Fibroblast of pulmonary artery (primary cell): Measurements from ENCODE around the gene IL33.
A peak's percentile ranks its signal among the peaks of the same experiment; 100 is the strongest.

Experiments used
- DNase-seq: peaks from one replicate; pipeline ENCODE4 v3.0.0-alpha.2; 2010; ENCODE audit warnings: low read depth
- H3K4me3 ChIP-seq: replicated peaks from 2 replicates; pipeline ENCODE4 v1.5.1; 2011; ENCODE audit warnings: low read depth, mild to moderate bottlenecking, control low read depth, low read length, moderate library complexity
- TF ChIP-seq, protein P1 (sequence below): IDR thresholded peaks from 2 replicates; pipeline ENCODE4 v1.5.1; 2011; ENCODE audit warnings: mild to moderate bottlenecking, control low read depth, low read length, inconsistent platforms; ENCODE audit errors: missing control alignments

The IL33 gene

DNA sequence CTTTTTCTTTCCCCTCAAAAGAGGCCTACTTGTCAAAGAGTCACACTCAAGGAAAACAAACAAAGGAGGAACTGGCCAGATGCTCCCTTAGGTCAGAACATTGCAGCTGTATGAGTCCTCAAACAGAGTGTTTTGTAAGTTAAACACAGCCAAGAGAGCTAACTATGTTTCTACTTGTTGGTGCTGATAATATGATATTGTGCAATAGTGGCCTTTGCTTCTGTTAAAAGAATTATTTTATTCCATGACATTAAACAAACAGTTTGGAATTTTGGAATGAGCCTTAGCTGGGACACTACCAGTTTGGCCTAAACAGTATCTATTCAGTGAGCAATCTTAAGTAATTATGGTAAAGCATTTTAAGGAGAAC is 56.6 kb downstream of the IL33 start:
- peak; percentile 97 for DNase-seq
- H3K4me3 ChIP-seq, result no peak overlapping the region
- TF ChIP-seq, protein P1, sequence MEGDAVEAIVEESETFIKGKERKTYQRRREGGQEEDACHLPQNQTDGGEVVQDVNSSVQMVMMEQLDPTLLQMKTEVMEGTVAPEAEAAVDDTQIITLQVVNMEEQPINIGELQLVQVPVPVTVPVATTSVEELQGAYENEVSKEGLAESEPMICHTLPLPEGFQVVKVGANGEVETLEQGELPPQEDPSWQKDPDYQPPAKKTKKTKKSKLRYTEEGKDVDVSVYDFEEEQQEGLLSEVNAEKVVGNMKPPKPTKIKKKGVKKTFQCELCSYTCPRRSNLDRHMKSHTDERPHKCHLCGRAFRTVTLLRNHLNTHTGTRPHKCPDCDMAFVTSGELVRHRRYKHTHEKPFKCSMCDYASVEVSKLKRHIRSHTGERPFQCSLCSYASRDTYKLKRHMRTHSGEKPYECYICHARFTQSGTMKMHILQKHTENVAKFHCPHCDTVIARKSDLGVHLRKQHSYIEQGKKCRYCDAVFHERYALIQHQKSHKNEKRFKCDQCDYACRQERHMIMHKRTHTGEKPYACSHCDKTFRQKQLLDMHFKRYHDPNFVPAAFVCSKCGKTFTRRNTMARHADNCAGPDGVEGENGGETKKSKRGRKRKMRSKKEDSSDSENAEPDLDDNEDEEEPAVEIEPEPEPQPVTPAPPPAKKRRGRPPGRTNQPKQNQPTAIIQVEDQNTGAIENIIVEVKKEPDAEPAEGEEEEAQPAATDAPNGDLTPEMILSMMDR, result no peak

DNA sequence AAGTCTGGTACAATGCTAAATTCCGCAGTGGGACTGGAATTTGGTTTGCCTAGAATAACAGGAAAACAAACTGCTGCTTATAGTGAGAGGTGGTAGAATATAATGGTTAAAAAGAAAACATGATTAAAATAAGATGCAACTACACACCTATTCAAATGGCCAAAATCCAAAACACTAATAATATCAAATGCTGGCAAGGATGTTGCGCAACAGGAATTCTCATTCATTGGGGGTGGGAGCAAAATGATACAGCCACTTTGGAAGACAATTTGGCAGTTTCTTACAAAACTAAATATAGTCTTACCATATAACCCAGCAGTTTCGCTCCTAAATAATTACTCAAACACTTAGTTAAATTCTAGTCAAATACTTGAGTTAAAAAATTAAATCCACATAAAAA is 61.8 kb downstream of the IL33 start:
- H3K4me3 ChIP-seq, result no peak overlapping the region
- TF ChIP-seq, protein P1, result no peak
- no peak for DNase-seq

DNA sequence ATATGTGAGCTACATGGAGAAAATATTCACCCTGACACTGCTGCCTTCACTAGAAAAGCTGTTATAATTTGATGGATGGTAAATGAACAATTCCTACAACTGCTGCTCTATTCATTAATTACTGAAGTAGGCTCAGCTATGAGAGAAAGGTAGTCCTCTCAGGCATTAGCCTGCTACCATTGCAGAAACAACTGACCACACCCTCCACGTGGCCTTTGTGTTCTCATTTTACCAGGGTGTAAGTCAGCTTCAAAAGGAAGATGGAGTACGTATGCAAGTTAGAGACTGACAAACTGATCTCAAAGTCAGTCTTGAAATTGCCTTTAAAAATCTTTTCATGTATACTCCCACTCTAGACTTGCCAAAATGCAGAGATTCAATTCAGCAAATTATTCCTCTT is 86.3 kb downstream of the IL33 start:
- no peak for DNase-seq
- TF ChIP-seq, protein P1, result no peak
- no peak overlapping the region for H3K4me3 ChIP-seq

DNA sequence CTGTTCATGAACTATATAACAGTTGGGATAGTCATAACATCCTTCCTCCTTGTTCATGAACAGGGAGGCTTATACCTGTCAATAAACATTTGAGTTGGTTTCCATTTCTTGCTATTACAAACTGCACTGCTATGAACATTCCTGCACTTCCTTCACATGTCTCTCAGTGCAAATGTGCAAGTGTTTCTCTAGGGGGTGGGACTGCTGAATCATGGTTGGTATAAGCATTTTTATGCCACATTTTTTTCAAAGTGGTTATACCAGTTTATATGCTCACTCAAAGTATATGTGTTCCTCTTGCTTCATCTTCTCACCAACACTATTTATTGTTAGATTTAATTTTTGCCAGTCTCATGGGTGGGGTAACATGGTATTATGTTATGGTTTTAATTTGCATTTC is 86.8 kb downstream of the IL33 start:
- peak; percentile 40 for DNase-seq
- TF ChIP-seq, protein P1, result no peak
- H3K4me3 ChIP-seq, result no peak overlapping the region

DNA sequence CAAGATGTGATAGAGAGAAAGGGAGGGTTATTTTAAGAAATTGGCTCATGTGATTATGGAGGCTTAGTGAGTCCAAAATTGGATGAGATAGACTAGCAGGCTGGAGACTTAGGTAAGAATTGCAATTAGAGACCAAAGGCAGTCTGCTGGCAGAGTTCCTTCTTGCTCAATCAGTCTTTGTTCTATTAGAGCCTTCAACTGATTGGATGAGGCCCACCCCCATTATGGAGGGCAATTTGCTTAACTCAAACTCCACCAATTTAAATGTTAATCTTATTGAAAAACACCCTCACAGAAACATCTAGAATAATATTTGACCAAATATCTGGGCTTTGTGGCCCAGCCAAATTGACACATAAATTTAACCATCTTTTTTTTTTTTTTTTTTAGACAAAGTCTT is 88.6 kb downstream of the IL33 start:
- no peak overlapping the region for H3K4me3 ChIP-seq
- TF ChIP-seq, protein P1, result no peak
- DNase-seq, result no peak

DNA sequence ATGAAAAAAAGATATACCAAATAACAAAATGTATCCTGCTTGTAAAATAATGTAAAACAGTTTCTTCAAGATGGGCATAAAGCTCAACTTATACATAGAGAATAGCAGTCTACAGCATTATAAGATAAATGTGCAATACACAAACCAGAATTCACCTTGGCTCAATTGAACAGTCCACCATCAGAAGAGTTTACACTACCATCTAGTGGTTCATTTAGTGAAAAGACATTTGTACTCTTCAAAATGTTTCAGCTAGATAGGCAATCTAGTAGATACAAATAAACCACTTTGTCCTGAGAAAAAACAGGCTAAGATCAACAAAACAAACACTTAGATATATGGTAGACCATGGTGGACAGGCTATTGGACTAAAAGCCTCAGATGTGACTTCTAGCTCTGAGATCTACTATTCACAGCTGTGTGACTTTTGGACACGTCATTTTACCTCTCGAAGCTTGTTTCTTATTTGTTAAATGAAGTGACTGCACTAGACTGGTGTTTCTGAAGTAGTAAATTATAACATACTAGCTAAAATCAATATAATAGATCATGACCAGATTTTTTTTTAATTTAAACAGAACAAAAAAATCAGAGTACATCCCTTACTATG is 90.5 kb downstream of the IL33 start:
- no peak overlapping the region for H3K4me3 ChIP-seq
- TF ChIP-seq, protein P1, result peak; percentile 62
- peak; percentile 81 for DNase-seq
